NCI-H2029 (cell line): ENCODE results near the gene STX4.
A peak's percentile ranks its signal among the peaks of the same experiment; 100 is the strongest.

Experiments
- DNase-seq: peaks from one replicate; lab custom pipeline; 2025; lab: John Stamatoyannopoulos, UW

STX4 gene

GRCh38 chr16:31064882-31065461 is 31.6 kb downstream of the STX4 start:
- DNase-seq, result no peak

GRCh38 chr16:31067342-31067741 is 34.0 kb downstream of the STX4 start:
- DNase-seq, result no peak

GRCh38 chr16:31071861-31072260 is 38.5 kb downstream of the STX4 start:
- DNase-seq, result peak; percentile 74

GRCh38 chr16:31072540-31073141 is 39.3 kb downstream of the STX4 start:
- DNase-seq, result peak; percentile 15

GRCh38 chr16:31073142-31073969 is 40.0 kb downstream of the STX4 start:
- peak; percentile 84 for DNase-seq

GRCh38 chr16:31073970-31074813 is 40.8 kb downstream of the STX4 start, which contains the start of the genes ZNF646 and ZNF668:
Gene ZNF646 (plus strand): TSS chr16:31074422. CDS start chr16:31076325, 1,903 bp downstream.
Gene ZNF668 (minus strand): TSS chr16:31074240. CDS start chr16:31064459, 9,781 bp downstream.
- peak; percentile 99 for DNase-seq

- no peak for DNase-seq
These were observed 41.4 kb downstream of the STX4 start for GRCh38 chr16:31074814-31075183.

GRCh38 chr16:31076319-31076718 is 43.0 kb downstream of the STX4 start:
- DNase-seq, result no peak

- no peak for DNase-seq
These were observed 43.7 kb downstream of the STX4 start for GRCh38 chr16:31077024-31077423.

GRCh38 chr16:31077592-31078396 is 44.4 kb downstream of the STX4 start:
- no peak for DNase-seq

- DNase-seq, result no peak
These were observed 45.4 kb downstream of the STX4 start for GRCh38 chr16:31078597-31079341.

GRCh38 chr16:31079342-31079944 is 46.1 kb downstream of the STX4 start:
- no peak for DNase-seq

GRCh38 chr16:31080035-31080629 is 46.8 kb downstream of the STX4 start:
- no peak for DNase-seq

GRCh38 chr16:31080756-31081419 is 47.5 kb downstream of the STX4 start:
- DNase-seq, result no peak

GRCh38 chr16:31081428-31082351 is 48.3 kb downstream of the STX4 start:
- no peak for DNase-seq

GRCh38 chr16:31082368-31083045 is 49.1 kb downstream of the STX4 start:
- DNase-seq, result no peak

GRCh38 chr16:31083081-31083480 is 49.7 kb downstream of the STX4 start:
- no peak for DNase-seq
